Endothelial cell of umbilical vein (primary cell): Measurements from ENCODE around the gene TAPBPL. TPM values are rescaled to one million over a fixed set of nuclear protein-coding genes. Genes with fewer than 3 reads are reported as not detected.

Source experiments
- BruUV-seq: library from RNA; stranded (reverse); fragments of 400-500 nt; replicated peaks from 2 replicates; lab custom pipeline; 2021; lab: Mats Ljungman, UMichigan
- CTCF ChIA-PET: fragments of 300-600, 350-600 bp; sonication (Branson Sonifier 250); formaldehyde crosslinking; loops from one replicate; lab custom pipeline; 2021; ENCODE audit warnings: antibody characterized with exemption, inconsistent platforms; lab: Charles Lee
- POLR2A ChIA-PET: fragments of 300-600, 350-600 bp; sonication (Branson Sonifier 250); formaldehyde crosslinking; loops from one replicate; lab custom pipeline; 2021; ENCODE audit warnings: antibody characterized with exemption, inconsistent platforms; lab: Charles Lee
- DNase-seq: peaks from one replicate; pipeline ENCODE4 v3.0.0-alpha.2; 2011; ENCODE audit warnings: low read depth, low spot score
- FAIRE-seq: peaks from 2 replicates; lab custom pipeline; 2011; peaks lifted over from hg19 to GRCh38; lab: Jason Lieb, UNC
- H2AFZ ChIP-seq: 2 replicates; pipeline ENCODE4 v1.6.0; 2012; ENCODE audit warnings: low read depth, low read length, control low read depth, inconsistent platforms
- H3K27ac ChIP-seq: 2 replicates; pipeline ENCODE4 v1.5.1; 2011; ENCODE audit warnings: low read depth, mild to moderate bottlenecking, control low read depth, low read length, moderate library complexity; ENCODE audit not compliant: insufficient read depth
- H3K27me3 ChIP-seq, 2 experiments: 2 replicates each; pipeline versions ENCODE4 v1.6.0 to v1.6.1; 2011; ENCODE audit warnings: low read length in 2 of 2, mixed read lengths in 1 of 2; ENCODE audit not compliant: control insufficient read depth in 2 of 2, insufficient read depth in 2 of 2
- H3K36me3 ChIP-seq, 2 experiments: 2 replicates in 1 of 2; 3 replicates in 1 of 2; pipeline ENCODE4 v1.5.1; 2011; ENCODE audit warnings: low read length in 2 of 2, mild to moderate bottlenecking in 1 of 2, moderate library complexity in 1 of 2; ENCODE audit not compliant: control insufficient read depth in 2 of 2, insufficient read depth in 2 of 2; ENCODE audit errors: extremely low read depth in 1 of 2
- H3K4me1 ChIP-seq: 3 replicates; pipeline ENCODE4 v1.5.1; 2011; ENCODE audit warnings: mild to moderate bottlenecking, low read length; ENCODE audit not compliant: control insufficient read depth, insufficient read depth; ENCODE audit errors: extremely low read depth
- H3K4me2 ChIP-seq: 2 replicates; pipeline ENCODE4 v1.6.1; 2011; ENCODE audit warnings: low read length, control low read depth, mixed read lengths; ENCODE audit not compliant: insufficient read depth
- H3K4me3 ChIP-seq, 3 experiments: fragments of 200-600 bp in 1 of 3; sonication (generic), shearing (Covaris generic) in 1 of 3; replicated peaks in 1 of 3; 2 replicates each; pipeline ENCODE4 v1.5.1; 2011 to 2016; ENCODE audit warnings: control low read depth in 3 of 3, low read length in 3 of 3, mild to moderate bottlenecking in 2 of 3, inconsistent platforms in 1 of 3, low read depth in 1 of 3, moderate library complexity in 1 of 3; ENCODE audit not compliant: insufficient read depth in 1 of 3
- H3K79me2 ChIP-seq: 2 replicates; pipeline ENCODE4 v1.6.0; 2012; ENCODE audit warnings: low read length, inconsistent platforms; ENCODE audit not compliant: control insufficient read depth, insufficient read depth
- H3K9ac ChIP-seq: replicated peaks from 2 replicates; pipeline ENCODE3; 2011; ENCODE audit warnings: low read length, control low read depth; ENCODE audit not compliant: insufficient read depth; ENCODE audit errors: extremely low read depth
- H3K9me1 ChIP-seq: replicated peaks from 3 replicates; pipeline ENCODE4 v1.6.0; 2011; ENCODE audit warnings: mild to moderate bottlenecking, low read length; ENCODE audit not compliant: control insufficient read depth, insufficient read depth; ENCODE audit errors: extremely low read depth
- H3K9me3 ChIP-seq: replicated peaks from 2 replicates; pipeline ENCODE4 v1.5.1; 2012; ENCODE audit warnings: low read length, inconsistent platforms; ENCODE audit not compliant: control insufficient read depth, insufficient read depth
- H4K20me1 ChIP-seq: replicated peaks from 2 replicates; pipeline ENCODE3; 2011; ENCODE audit warnings: mild to moderate bottlenecking, low read length; ENCODE audit not compliant: control insufficient read depth, insufficient read depth; ENCODE audit errors: extremely low read depth
- CTCF ChIP-seq, 2 donors: IDR thresholded peaks; 1 replicate in 1 of 2; 2 replicates in 1 of 2; pipeline ENCODE4 v1.5.1; 2011; ENCODE audit warnings: low read length in 2 of 2, mild to moderate bottlenecking in 2 of 2, moderate library complexity in 2 of 2, control low read depth in 1 of 2, inconsistent platforms in 1 of 2, low read depth in 1 of 2; ENCODE audit not compliant: insufficient read depth in 1 of 2; ENCODE audit errors: extremely low read depth in 1 of 2
- FOS ChIP-seq: IDR thresholded peaks from 2 replicates; pipeline ENCODE4 v1.6.1; 2011; ENCODE audit warnings: mild to moderate bottlenecking, low read length, moderate library complexity, borderline replicate concordance; ENCODE audit not compliant: insufficient read depth
- GATA2 ChIP-seq: IDR thresholded peaks from 2 replicates; pipeline ENCODE4 v1.7.0; 2011; ENCODE audit warnings: low read depth, mild to moderate bottlenecking, moderate library complexity, mixed read lengths, low read length; ENCODE audit not compliant: insufficient read length, insufficient read depth
- JUN ChIP-seq: IDR thresholded peaks from 2 replicates; pipeline ENCODE4 v1.6.1; 2011; ENCODE audit warnings: borderline replicate concordance, low read depth; ENCODE audit not compliant: insufficient read length, insufficient read depth
- MAX ChIP-seq: IDR thresholded peaks from 2 replicates; pipeline ENCODE4 v1.6.1; 2011; ENCODE audit not compliant: insufficient read depth, insufficient read length
- dilution Hi-C: fragments of 300-500 bp; cut with MboI; formaldehyde crosslinking; loops from one replicate; pipeline ENCODE4 v1.15.0; 2019; ENCODE audit warnings: low sequenced_read_pairs; ENCODE audit not compliant: extremely low pct_ligation_motif_present
- intact Hi-C: fragments of 100-400 bp; cut with micrococcal nuclease; formaldehyde crosslinking; loops from one replicate; pipeline ENCODE4 v1.10.0; 2022
- polyA plus RNA-seq, 4 experiments: library from polyadenylated mRNA; depleted of rRNA in 3 of 4; stranded (reverse) in 3 of 4; unstranded in 1 of 4; fragments of >200 nt; gene quantifications; 2 replicates each; pipeline versions ENCODE4 v1.2.1 to v1.2.3, GENCODE V29; 2011 to 2012; ENCODE audit warnings: missing spikeins in 1 of 4
- total RNA-seq: library from RNA; stranded (reverse); gene quantifications from 2 replicates; pipeline ENCODE4 v1.2.3, GENCODE V29; 2021

Gene TAPBPL
- total and polyA plus RNA-seq, 2 donors (not counting 3 experiments of a cell fraction or from before 2014, with no cell fraction given), result 11.7 to 28.6 TPM

GRCh38 chr12:6444704-6445688, 6.8 kb upstream of the TAPBPL start, which contains the start of gene CD27:
Gene CD27, plus strand, starts transcription at chr12:6444955. Its CDS starts 141 bp downstream, at chr12:6445096.
- no peak for FAIRE-seq
- H4K20me1 ChIP-seq, result no peaks in the 10 kb centered on the region
- intact Hi-C loops (no loop called here), dilution Hi-C loops (no loop called here)
- H3K9me3 ChIP-seq, result no peaks in the 10 kb centered on the region
- no peak within 1 kb of the TSS for H3K27ac ChIP-seq
- no peak within 1 kb of the TSS for H2AFZ ChIP-seq
- no peaks in the 10 kb centered on the region for H3K4me1 ChIP-seq
- ChIA-PET POLR2A (no interaction called here), CTCF (interaction anchor here (3.1 kb wide), 1 partner anchor 20 kb away, joined by 13 read pairs; no protein-coding TSS in a partner anchor)
- H3K36me3 ChIP-seq, result no peaks in the 10 kb centered on the region
- TF ChIP-seq CTCF (IDR thresholded peaks at IDR 0.05; ENCODE audit: extremely low read depth in 1 of 2, insufficient read depth in 1 of 2, low read depth in 1 of 2, low read length in 2 of 2), result no peak
- TF ChIP-seq MAX, result no peak
- TF ChIP-seq GATA2, result no peak
- no peak for TF ChIP-seq JUN
- TF ChIP-seq FOS, result no peak
- no peak within 1 kb of the TSS for H3K9ac ChIP-seq
- H3K4me2 ChIP-seq, result no peak within 1 kb of the TSS
- H3K9me1 ChIP-seq, result no peaks in the 10 kb centered on the region
- H3K79me2 ChIP-seq, result no peaks in the 10 kb centered on the region
- no peak for DNase-seq
- no peaks in the 10 kb centered on the region for H3K27me3 ChIP-seq
- no peak within 1 kb of the TSS for H3K4me3 ChIP-seq
- no TSS peak for BruUV-seq
